ENCODE results near the gene TRRAP.
"Not testable (repeated sequence)": the region's sequence is repeated elsewhere in the genome, so short reads cannot be mapped to it uniquely, and the experiment has no call there.

Gene TRRAP

DNA sequence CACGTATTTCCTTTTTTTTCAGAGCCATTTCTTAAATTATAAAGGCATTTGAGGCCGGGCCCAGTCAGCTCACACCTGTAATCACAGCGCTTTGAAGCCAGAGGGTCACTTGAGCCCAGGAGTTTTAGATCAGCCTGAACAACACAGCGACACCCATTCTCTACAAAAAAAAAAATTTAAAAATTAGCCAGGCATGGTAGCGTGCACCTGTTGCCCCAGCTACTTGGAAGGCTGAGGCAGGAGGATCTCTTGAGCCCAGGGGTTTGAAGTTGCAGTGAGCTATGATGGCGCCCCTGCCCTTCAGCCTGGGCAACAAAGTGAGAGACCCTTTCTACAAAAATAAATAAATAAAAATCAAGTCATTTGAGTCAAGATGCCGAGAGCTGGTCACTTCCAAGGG lies 11.6 kb upstream of the TRRAP start:
- DNase-seq (ENCODE audit: low read depth) = no peak

DNA sequence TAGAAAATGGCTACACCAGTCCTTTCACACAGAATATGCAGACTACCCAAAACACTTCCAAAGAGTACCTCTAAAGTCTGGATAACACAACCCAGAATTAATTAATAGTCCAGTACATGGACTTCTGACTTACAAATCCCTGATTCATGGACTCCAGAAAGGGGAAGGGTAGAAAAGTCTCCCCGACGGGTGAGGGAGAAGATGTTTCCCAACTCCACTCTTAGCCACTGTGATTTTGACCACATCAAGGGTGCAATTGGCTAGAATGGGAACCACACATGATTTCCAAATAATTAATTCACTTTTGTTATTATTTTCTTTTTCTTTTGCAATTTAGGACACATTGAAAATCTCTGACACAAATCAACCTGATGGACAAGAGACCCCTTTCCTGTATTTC lies 9.9 kb upstream of the TRRAP start:
- DNase-seq (ENCODE audit: low read depth) = no peak

DNA sequence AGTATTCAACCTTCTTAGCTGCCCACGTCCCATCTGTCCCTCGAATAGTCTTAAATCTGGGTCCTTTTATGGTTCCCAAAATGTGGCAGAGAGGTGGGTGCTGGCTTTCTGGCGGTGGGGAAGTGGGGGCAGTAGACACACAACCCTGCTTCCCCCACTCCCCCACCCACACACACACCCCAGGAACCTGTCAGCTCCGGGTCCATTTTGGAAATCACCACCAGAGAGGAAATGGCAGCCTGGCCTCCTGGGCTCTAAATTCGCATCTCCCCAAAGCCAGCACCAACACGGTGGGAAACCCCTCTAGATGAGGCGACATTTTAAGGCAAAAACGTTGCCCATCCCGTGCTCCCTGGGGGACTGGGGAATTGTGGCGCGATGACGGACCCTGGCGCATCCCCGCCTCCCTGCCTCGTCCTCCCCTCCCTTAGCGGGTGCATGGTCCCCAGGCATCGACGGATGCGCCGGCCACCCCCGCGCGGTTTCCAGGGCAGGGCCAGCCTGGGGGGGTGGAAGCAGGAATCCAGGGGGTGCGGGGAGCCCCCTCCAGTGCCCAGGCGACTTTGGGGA lies 9.2 kb upstream of the TRRAP start:
- DNase-seq (ENCODE audit: low read depth) = no peak

DNA sequence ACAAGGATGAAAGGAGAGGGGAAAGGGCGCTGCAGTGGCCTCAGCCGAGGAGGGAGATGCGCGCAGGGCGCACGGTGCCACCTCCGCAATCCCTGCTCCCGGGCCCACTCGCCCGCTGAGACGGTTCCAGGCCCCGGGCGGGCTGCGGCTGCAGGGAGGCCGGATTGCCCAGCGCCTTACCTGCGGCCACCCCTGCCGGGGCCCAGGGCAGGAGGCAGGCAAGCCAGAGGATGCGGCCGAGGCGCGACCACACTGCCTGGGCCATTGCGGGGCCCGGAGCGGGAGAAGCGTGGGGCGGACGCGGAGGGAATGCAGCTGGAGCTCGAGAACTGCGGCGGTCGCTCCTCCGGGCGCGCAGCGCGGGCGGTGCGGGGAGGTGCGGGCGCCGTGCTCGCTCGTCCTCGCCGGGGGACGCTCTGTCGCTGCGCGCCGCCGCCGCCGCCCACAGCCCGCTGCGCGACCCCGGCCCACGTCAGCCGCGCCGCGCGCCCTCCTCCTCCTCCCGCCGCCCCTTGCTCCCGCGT lies 8.7 kb upstream of the TRRAP start, which contains the start of gene TMEM130:
TSS of gene TMEM130 (minus strand) at position 418 of the 524 bp plus-strand sequence. CDS start at position 265, 153 bp downstream.
- no peak for DNase-seq (ENCODE audit: low read depth)

DNA sequence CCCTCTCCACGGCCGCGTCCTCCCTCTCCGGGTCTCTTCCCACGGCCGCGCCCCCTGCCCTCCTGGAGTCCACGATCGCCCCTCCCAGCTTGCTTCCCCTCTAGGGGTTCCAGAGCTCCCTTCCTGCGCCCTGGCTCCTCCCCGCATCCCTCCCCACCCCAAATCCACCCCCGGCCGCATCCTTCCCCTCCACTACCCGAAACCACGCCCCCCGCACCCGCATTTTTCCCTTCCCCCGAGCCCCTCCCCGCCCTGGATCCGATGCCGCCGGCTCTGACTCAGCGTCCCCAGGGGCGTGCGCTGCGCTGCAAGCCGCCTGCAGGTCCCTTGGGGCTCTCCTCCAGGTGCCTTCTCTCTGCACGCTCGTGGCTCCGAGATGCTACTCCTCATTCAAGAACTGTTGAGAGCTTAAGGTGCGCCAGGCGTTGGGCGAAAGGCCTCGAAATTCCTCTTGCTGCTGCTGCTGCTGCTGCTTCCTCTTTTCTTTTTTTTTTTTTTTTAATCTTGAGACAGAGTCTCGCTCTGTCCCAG lies 8.1 kb upstream of the TRRAP start:
- no peak for DNase-seq (ENCODE audit: low read depth)

DNA sequence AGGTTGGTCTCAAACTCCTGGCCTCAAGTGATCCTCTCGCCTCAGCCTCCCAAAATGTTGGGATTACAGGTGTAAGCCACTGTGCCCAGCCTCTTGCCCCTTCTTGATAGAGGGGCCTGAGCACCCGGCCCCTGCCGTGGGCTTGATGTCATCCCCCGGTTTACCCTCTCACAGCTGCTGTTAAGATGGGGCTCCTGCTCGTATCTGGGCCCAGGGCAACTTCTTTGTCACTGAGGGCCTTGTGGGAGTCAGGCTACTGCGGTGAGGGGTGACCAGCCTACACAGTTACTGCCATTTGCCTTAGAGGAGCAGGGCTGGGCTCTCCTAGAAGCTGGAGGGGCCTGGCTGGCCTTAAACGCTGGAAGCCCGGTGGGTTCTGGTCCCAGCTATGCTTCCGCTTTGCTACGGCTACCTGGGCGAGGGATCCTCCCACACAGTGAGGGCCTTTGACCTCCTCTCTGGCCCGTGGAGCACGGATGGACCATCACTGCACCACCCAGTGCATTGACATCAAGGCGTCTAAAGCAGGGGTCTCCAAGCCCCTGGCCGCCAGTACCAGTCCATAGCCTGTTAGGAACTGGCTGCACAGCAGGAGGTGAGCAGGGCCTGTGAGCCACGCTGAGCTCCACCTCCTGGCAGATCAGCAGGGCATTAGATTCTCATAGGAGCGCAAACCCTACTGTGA lies 7.4 kb upstream of the TRRAP start:
- no peak for DNase-seq (ENCODE audit: low read depth)

DNA sequence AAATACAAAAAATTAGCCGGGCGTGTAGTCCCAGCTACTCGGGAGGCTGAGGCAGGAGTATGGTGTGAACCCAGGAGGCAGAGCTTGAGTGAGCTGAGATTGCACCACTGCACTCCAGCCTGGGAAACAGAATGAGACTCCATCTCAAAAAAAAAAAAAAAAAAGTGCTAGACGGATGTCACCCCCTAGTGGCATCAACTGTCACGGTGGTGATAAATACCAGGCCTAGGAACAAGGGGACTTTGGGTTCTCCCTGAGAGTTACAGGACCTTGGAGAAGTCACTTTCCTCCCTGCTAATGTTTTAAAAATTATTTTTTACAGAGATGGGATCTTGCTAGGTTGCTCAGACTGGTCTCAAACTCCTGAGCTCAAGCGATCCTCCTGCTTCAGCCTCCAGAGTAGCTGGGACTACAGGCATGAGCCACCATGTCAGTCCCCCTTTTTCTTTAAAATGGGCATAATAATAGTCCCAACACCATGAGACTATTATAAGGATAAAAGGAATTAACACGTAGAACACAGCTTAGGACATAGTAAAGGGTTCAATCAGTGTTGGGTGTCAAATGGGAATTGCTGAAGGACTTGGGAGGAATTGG lies 5.9 kb upstream of the TRRAP start:
- DNase-seq (ENCODE audit: low read depth) = no peak

DNA sequence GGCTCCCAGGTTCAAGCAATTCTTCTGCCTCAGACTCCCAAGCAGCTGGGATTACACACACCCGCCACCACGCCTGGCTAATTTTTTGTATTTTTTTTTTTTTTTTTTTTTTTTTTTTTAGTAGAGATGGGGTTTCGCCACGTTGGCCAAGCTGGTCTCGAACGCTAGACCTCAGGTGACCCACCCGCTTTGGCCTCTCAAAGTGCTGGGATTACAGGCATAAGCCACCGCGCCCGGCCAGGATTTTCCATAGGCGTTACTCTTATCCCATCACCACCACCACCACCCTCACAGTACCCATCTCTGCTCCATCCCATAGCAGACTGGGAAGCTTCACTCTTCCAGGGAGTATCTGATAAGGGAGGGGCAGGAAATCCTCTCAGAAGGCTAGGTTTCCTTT lies 4.7 kb upstream of the TRRAP start:
- not testable (repeated sequence) for DNase-seq (ENCODE audit: low read depth)

DNA sequence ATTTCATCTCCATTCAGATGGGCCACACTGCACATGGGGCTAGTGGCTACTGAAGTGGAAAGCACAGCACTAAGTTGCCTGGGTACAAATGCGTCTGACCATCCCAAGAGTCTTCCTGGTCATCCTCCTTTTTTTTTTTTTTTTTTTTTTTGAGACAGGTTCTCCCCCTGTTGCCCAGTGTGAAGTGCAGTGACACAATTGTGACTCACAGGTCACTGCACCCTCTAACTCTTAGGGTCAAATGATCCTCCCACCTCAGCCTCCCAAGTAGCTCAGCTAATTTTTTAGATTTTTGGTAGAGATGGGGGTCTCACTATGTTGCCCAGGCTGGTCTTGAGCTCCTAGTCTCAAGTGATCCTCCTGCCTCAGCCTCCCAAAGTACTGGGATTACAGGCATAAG lies 3.4 kb upstream of the TRRAP start:
- DNase-seq (ENCODE audit: low read depth) = no peak

DNA sequence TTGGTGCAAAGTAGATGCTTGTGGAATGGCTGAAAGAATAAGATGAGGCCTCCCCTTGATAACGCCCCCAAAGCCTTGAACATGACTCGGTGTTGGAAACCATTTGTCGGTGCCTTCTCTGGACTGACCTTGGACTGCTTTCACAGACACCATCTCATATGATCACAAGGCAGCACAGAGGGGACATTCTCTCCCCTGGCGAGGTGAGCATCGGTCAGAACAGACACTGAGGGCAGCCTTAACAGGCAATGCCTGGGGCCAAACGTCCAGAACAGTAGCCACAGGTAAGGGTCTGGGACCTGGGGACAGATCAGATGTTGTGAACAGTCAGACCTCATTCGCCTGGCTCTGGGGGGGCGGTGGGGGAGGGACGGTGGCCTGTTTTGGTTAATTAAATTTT lies 2.8 kb upstream of the TRRAP start:
- no peak for DNase-seq (ENCODE audit: low read depth)

DNA sequence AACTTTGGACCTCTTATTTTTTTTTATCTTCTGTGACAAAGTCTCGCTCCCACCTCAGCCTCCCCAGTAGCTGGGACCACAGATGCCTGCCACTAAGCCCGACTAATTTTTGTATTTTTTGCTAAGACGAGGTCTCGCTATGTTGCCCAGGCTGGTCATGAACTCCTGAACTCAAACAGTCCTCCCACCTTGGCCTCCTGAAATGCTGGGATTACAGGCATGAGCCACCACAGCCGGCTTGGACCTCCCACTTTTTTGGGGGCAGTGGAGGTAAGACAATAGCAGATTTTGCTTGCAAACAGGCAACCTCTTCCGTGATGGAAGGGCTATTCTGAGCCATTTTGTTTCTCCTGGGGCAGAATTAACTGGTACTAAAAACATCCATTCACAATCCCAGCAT lies 1.2 kb upstream of the TRRAP start:
- no peak for DNase-seq (ENCODE audit: low read depth)

DNA sequence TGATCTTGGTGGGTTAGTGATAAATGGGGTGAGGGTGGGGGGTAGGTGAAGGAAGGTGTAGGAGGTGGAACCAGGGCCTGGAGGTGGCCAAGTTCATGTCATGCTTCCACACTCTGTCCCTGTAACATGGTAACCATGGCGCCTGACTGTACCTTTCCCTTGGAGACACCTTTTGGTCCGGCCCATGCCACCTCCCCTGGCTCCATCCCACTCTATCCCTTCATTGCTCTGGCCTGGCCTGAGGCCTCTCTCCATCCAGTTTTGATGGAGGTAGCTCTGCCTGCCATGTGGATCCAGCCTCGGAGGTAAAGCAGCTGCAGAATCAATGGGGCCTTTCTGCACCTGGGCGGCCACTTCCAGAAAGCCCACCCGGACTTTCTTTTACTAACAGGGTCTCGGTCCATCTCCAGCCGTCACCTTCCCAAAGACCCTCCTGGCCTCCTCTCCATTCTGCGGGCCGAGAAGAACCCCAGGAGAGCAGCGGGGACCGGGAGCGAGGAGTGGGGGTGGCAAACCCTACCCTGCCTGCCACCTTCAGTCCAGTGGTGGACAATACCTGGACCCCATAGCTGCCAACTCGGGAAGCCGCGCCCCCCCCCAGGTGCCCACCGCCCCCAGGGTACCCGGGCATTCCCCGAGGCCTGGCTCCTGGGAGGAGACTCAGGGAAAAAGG lies 504 bp upstream of the TRRAP start:
- DNase-seq (ENCODE audit: low read depth) = no peak

DNA sequence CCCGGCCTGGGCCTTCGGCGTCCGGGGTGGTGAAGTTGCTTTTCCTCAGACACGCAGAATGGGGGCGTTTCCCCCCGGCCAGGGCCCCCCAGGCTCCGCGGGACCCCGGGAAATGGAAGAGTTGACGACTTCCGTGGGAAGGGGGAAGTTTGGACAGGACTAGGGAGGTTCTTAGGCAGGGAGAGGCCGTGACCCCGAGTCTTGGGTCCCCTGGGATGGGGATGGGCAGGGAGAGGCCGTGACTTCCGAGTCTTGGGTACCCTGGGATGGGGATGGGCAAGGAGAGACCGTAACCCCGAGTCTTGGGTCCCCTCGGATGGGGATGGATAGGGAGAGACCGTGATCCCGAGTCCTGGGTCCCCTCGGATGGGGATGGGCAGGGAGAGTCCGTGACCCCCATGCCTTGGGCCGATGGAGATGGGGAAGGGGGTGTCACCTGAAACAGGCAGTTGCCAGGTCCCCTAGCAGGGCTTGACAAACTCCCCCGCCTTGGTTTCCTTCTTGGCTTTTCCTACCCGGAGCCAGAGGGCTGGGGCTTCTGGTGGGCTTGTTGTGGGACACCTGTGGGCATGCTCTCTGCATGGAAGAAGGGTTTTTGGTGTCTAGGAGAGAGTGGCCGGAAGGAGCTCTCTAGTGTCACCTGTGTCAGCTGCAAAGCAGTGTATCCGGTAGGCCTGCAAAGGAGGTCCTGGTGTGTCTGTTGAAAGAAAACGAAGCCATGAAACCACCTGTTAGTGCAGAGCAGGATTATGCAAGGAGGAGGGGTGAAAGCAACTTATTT lies 1.1 kb downstream of the TRRAP start:
- no peak for DNase-seq (ENCODE audit: low read depth)

DNA sequence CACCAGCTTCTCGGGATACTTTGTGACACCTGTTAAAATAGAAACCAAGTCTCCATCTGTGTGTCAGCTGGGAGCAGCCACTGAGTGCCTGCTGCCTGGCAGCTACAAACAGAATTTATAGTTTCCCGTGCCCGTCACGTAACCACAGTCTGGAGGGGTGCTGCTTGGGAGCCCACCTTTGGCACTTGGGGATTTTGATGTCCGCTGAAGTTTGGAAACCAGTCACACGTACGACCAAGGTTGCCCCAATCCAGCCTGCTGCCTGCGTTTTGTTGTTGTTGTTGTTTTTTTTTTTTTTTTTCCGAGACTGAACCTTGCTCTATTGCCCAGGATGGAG lies 1.6 kb downstream of the TRRAP start:
- DNase-seq (ENCODE audit: low read depth) = no peak

DNA sequence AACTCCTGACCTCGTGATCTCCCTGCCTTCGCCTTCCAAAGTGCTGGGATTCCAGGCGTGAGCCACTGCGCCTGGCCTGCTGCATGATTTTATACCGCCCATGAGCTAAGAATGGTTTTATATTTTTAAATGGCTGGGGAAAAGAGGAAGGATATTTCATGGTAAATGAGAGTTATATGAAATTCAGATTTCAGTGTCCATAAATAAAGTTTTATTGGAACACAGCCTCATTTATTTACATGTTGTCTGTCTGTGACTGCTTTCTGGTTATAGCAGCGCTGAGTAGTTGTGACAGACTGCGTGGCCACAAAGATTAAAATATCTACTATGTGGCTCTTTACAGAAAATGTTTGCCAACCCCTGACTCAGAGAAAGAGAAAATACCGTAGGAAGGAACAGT lies 2.2 kb downstream of the TRRAP start:
- DNase-seq (ENCODE audit: low read depth) = no peak

DNA sequence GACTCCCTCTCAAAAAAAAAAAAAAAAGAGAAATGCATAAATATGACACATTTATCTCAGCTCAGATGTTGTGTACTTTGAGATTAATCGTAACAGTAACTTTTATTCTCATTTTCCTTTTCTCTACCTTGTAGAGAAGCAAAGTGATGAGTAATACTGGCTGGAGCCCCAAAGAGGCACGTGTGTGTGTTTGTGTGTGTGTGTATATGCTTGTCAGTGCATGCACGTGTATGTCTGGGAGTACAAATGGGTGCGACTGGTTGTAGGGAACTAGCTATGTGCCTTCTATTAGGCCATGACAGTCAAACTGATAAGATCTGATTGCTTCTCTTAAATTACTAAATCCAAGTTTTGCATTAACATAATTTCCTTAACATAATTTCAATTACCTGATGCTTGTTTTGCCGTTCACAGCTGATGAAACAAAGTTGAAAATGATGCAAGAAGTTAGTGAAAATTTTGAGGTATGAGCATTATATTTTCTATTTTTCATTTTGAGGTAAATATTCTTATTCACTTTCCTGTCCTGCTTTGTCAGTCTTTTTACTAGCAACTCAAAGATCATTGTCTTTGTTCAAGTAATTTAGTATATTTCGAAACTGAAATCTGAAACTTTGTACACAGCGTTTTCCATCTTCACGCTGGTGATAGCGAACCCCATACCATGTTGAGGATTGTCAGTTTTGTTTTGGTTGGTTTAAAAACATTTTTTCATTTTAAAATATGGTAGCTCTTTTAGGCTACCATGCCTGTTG lies 3.4 kb downstream of the TRRAP start:
- DNase-seq (ENCODE audit: low read depth) = no peak

DNA sequence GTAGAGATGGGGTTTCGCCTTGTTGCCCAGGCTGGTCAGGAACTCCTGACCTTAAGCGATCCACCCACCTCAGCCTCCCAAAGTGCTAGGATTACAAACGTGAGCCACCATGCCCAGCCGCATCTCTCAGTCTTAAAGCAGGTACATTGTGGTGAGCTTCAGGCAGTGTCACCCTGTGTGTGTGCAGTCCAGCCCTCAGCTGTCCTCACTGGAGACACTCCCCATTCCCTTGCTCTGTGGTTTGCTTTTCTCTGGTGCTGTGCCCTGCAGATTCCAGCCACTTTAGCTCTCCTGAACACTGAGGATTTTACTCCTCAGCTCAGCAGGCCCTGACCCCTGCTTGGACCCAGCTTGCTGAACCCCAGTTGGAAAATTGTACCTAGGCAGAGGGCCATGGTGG lies 6.1 kb downstream of the TRRAP start:
- no peak for DNase-seq (ENCODE audit: low read depth)

DNA sequence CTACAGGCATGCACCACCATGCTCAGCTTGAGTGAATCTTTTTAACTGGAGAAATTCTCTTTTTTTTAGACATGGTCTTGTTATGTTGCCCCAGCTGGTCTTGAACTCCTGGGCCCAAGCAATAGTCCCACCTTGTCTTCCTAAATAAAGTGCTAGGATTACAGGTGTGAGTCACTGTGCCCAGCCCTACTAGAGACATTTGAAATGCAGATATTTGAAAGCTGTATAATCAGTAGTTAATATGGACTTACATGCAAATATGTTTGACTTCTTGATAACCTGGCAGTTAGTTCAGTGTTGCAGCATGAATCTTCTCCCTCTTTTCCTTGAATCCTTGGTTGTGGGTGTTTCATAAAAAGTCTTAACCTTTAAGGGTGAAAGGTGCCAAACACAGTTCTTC lies 8.7 kb downstream of the TRRAP start:
- DNase-seq (ENCODE audit: low read depth) = no peak

DNA sequence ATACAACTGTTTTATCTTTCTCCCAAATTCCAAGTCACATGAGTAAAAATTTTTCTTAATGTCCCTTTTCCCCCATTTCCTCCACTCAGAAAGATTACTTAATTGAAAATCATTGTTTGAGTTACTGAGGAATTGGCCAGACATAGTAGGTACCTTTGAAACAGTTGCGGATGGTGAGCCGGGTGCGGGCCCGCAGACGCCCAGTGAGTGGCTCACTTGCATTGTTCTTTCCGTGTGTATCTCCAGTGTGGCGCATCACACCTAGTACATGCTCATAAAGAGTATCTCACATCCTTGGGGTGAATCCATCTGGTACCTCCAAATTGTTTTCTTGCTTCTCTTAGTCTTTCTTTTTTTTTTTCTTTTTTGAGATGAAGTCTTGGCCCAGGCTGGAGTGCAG lies 14.3 kb downstream of the TRRAP start:
- no peak for DNase-seq (ENCODE audit: low read depth)

DNA sequence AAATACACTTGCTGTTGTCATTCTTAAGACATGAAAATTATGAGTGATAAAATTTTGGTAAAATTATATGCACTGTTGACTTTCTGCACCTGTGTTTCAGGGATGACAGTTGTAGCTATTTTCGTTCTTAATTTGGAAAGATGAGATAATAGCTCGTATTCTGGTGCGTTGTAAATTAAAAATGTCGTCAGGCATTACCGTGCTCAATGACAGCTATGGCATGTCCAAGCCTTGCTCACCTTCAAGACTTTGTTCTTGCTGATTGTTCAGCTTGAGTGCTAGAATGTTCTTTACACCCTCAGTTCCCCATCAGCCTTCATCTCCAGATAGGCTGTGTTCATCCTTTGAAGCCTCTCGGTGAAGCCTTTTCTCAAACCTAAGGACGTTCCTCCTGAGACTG lies 21.5 kb downstream of the TRRAP start:
- no peak for DNase-seq (ENCODE audit: low read depth)

DNA sequence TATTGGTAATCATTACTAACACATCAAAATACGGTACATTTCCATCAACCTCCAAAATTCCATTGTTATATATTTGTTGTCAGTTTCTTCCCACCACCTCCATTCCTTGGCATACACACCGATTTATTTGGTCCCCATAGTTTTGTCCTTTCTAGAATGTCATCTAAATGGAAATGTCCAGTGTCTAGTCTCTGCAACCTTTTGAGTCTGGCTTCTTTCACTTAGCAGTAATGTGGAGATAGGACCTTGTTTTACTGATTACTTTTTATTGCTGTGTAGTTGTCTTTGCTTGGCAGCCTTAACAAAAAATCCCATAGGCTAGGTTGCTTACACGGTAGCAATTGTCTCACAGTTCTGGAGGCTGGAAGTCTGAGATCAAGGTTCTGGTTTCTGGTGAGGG lies 22.5 kb downstream of the TRRAP start:
- no peak for DNase-seq (ENCODE audit: low read depth)
